HEK293 (cell line): Measurements from ENCODE around the gene AKAP8L.

Source experiments
- CTCF ChIP-seq: fragments of 450-650 bp; formaldehyde crosslinking; IDR thresholded peaks from 2 replicates; pipeline ENCODE4 v1.5.1; 2016; ENCODE audit warnings: missing biosample characterization, missing genetic modification characterization
- HOXC10 ChIP-seq: sonication (generic); formaldehyde crosslinking; IDR thresholded peaks from 2 replicates; pipeline ENCODE4 v1.8.1; 2023; ENCODE audit warnings: mild to moderate bottlenecking, missing genetic modification reagents
- PBX3 ChIP-seq: sonication (generic); formaldehyde crosslinking; IDR thresholded peaks from 2 replicates; pipeline ENCODE4 v1.8.1; 2022; ENCODE audit warnings: mild to moderate bottlenecking, moderate library complexity, missing genetic modification reagents
- RBAK ChIP-seq: fragments of 450-650 bp; formaldehyde crosslinking; IDR thresholded peaks from 2 replicates; pipeline ENCODE4 v1.5.1; 2016; ENCODE audit warnings: missing biosample characterization, missing genetic modification characterization
- REST ChIP-seq: fragments of 450-650 bp; formaldehyde crosslinking; IDR thresholded peaks from 2 replicates; pipeline ENCODE4 v1.5.1; 2016; ENCODE audit warnings: missing biosample characterization, missing genetic modification characterization
- YY1 ChIP-seq: fragments of 450-650 bp; formaldehyde crosslinking; IDR thresholded peaks from 2 replicates; pipeline ENCODE4 v1.5.1; 2018; ENCODE audit warnings: missing biosample characterization, missing genetic modification characterization
- ZNF24 ChIP-seq: fragments of 450-650 bp; formaldehyde crosslinking; IDR thresholded peaks from 2 replicates; pipeline ENCODE4 v1.5.1; 2016; ENCODE audit warnings: missing biosample characterization, missing genetic modification characterization

GRCh38 chr19:15439821-15440641, 21.2 kb upstream of the AKAP8L start:
- TF ChIP-seq CTCF (tag by site-specific recombination) = no peak
- no peak for TF ChIP-seq HOXC10 (CRISPR knock-in tag)
- TF ChIP-seq YY1 (tag by site-specific recombination) = no peak
- no peak for TF ChIP-seq ZNF24
- no peak for TF ChIP-seq REST
- TF ChIP-seq PBX3 (CRISPR knock-in tag) = no peak
- TF ChIP-seq RBAK (tag by site-specific recombination) = no peak
